Smooth muscle cell (in vitro differentiated cells): Measurements from ENCODE around the gene JPT1. TPM values are rescaled to one million over a fixed set of nuclear protein-coding genes. Genes with fewer than 3 reads are reported as not detected.

Experiments used
- DNase-seq: peaks from one replicate; lab custom pipeline; 2025; ENCODE audit not compliant: unreplicated experiment; lab: John Stamatoyannopoulos, UW
- H2AFZ ChIP-seq: fragments of 200-600 bp; sonication (generic); 2 replicates; pipeline ENCODE4 v1.6.0; 2016; ENCODE audit warnings: antibody characterized with exemption, low read depth, mild to moderate bottlenecking
- H3F3A ChIP-seq: fragments of 200-600 bp; sonication (generic); 2 replicates; pipeline ENCODE4 v1.6.0; 2017; ENCODE audit warnings: antibody characterized with exemption, low read depth
- H3K27ac ChIP-seq: fragments of 200-600 bp; sonication (generic); 2 replicates; pipeline ENCODE4 v1.5.1; 2016; ENCODE audit warnings: low read depth, mild to moderate bottlenecking
- H3K27me3 ChIP-seq: fragments of 200-600 bp; sonication (generic); 2 replicates; pipeline ENCODE4 v1.6.1; 2016; ENCODE audit warnings: low read depth, mild to moderate bottlenecking
- H3K36me3 ChIP-seq: fragments of 200-600 bp; sonication (generic); 2 replicates; pipeline ENCODE4 v1.5.1; 2016; ENCODE audit warnings: low read depth
- H3K4me1 ChIP-seq: fragments of 200-600 bp; sonication (generic); 2 replicates; pipeline ENCODE4 v1.5.1; 2016; ENCODE audit warnings: low read depth
- H3K4me2 ChIP-seq: fragments of 200-600 bp; sonication (generic); 2 replicates; pipeline ENCODE4 v1.6.0; 2016; ENCODE audit warnings: mild to moderate bottlenecking
- H3K4me3 ChIP-seq: fragments of 200-600 bp; sonication (generic); 2 replicates; pipeline ENCODE4 v1.5.1; 2016; ENCODE audit warnings: mild to moderate bottlenecking
- H3K79me2 ChIP-seq: fragments of 200-600 bp; sonication (generic); 2 replicates; pipeline ENCODE4 v1.6.0; 2016; ENCODE audit warnings: low read depth, mild to moderate bottlenecking
- H3K9ac ChIP-seq: fragments of 200-600 bp; sonication (generic); 2 replicates; pipeline ENCODE4 v1.6.0; 2016; ENCODE audit warnings: low read depth
- H3K9me3 ChIP-seq: fragments of 200-600 bp; sonication (generic); replicated peaks from 2 replicates; pipeline ENCODE4 v1.5.1; 2016; ENCODE audit warnings: low read depth
- H4K20me1 ChIP-seq: fragments of 200-600 bp; sonication (generic); 2 replicates; pipeline ENCODE4 v1.6.0; 2016; ENCODE audit warnings: low read depth
- CTCF ChIP-seq: fragments of 200-600 bp; sonication (generic); IDR thresholded peaks from 2 replicates; pipeline ENCODE4 v1.5.1; 2017; ENCODE audit warnings: borderline replicate concordance, mild to moderate bottlenecking, antibody characterized with exemption; ENCODE audit not compliant: insufficient read depth, poor library complexity, severe bottlenecking
- WGBS: methylation state at CpG from one replicate; pipeline ENCODE4 v1.1.7; 2016; ENCODE audit warnings: low lambda C conversion rate; 5-methylcytosine and 5-hydroxymethylcytosine counted together
- polyA plus RNA-seq: library from polyadenylated mRNA; unstranded; fragments of >200 nt; fragmentation: Nextera tagmentation; extraction: Ambion mirVana; gene quantifications from 2 replicates; pipeline ENCODE4 v1.2.1, GENCODE V29; 2016
- total RNA-seq: library from RNA; depleted of rRNA; stranded (reverse); fragments of >200 nt; gene quantifications from 2 replicates; pipeline ENCODE4 v1.2.3, GENCODE V29; 2014

The JPT1 gene
- total and polyA plus RNA-seq, 2 experiments from 2014 or later, result 103 to 240 TPM

DNA sequence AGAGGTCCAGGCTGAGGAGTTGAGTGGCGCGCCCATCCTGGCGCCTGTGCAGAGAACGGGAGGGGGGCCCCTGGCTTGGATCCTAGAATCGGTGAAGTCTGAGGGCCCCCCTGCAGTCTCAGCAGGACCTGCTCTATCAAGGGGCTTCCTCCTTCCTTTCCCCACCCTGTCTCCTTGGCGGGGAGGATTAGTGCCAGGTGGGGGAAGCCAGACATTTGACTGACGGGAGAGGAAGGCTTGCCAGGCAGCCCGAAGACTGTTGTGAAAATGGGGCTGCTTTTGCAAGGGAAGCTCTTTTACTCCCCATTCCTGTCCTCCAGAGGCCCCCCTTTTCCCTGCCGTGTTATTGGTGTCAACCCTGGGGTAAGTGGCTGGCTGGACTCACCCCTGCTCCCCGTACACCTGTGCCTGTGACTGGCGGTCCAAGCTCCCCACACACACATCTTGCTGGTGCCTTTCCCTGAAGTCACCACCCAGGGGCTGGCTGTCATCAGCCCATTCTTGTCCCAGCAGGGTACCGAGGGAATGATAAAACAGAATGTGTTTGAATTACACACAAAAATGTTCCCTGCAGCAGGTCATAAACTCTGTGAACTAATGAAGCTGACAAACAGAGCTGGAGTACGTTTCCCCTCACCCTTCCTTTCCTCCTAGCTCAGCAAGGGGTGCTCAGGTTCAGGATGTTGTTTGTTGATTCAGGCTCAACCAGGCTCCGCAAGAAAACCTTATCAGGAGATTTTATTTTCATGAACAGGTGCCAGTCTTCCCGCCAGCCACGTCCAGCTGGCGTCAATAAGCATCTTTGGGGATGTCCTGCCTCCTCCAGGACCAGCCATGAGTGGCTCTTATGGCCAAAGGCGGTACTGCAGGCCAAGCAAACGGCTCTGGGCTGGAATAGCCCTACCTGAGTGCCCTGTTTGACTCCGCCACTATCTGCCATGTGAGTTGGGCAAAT, 48.9 kb downstream of the JPT1 start:
- H4K20me1 ChIP-seq, result no peaks in the 10 kb centered on the region
- no peak overlapping the region for H2AFZ ChIP-seq
- H3K9me3 ChIP-seq, result no peaks in the 10 kb centered on the region
- no peaks in the 10 kb centered on the region for H3K36me3 ChIP-seq
- no peak overlapping the region for H3K4me3 ChIP-seq
- H3K79me2 ChIP-seq, result peaks cover under 1% of the 10 kb centered on the region
- no peak for DNase-seq
- H3K4me1 ChIP-seq, result peaks cover under 1% of the 10 kb centered on the region
- WGBS, result 74% methylated on average over 20 of the region's 20 CpGs
- H3F3A ChIP-seq, result no peaks in the 10 kb centered on the region
- no peaks in the 10 kb centered on the region for H3K27me3 ChIP-seq
- no peak overlapping the region for H3K27ac ChIP-seq
- TF ChIP-seq CTCF, result peak; percentile 49
- H3K4me2 ChIP-seq, result no peak overlapping the region
- H3K9ac ChIP-seq, result no peak overlapping the region

DNA sequence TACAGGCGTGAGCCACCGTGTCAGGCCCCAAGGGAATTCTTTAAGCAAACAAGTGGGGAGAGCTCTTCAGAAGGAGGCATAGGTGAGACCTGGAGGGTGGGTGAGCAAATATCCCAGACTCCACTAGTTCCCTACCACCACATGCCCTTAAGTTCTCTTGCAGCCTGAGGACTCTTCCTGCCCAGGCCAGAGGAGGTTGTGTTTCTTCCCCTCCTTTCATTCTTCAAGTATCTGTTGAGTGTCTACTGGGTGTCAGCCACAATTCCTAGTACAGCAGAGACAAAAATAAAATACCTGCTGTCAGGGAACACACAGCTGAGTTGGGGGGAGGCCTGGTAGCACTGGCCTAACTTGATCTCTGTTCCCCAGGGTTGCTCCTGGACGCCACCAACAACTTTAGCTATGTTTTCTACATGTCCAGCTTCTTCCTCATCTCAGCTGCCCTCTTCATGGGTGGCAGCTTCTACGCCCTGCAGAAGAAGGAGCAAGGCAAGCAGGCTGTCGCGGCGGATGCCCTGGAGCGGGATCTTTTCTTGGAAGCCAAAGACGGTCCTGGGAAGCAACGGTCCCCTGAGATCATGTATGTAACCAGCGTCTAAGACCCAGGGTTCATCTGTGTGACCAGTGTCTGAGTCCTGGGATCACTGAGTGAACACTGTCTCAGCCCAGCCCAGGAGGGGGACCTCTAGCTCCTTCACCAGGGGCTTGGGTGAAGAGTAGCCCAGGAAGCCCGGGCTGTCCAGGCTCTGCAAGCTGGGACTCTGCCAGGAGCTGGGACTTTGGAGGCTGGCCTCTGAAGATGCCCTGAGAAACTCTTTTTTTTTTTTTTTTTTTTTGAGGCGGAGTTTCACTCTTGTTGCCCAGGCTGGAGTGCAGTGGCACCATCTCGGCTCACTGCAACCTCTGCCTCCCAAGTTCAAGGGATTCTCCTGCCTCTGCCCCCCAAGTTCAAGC, 50.4 kb downstream of the JPT1 start:
- H3K9ac ChIP-seq, result no peak overlapping the region
- no peaks in the 10 kb centered on the region for H3K36me3 ChIP-seq
- H4K20me1 ChIP-seq, result no peaks in the 10 kb centered on the region
- TF ChIP-seq CTCF, result no peak
- no peaks in the 10 kb centered on the region for H3K27me3 ChIP-seq
- no peaks in the 10 kb centered on the region for H3K9me3 ChIP-seq
- DNase-seq, result no peak
- WGBS, result 96% methylated on average over 14 of the region's 14 CpGs
- H3K4me2 ChIP-seq, result no peak overlapping the region
- H3K27ac ChIP-seq, result no peak overlapping the region
- no peak overlapping the region for H3K4me3 ChIP-seq
- H3F3A ChIP-seq, result no peaks in the 10 kb centered on the region
- H2AFZ ChIP-seq, result no peak overlapping the region
- no peaks in the 10 kb centered on the region for H3K4me1 ChIP-seq
- H3K79me2 ChIP-seq, result no peaks in the 10 kb centered on the region

GRCh38 chr17:75102385-75102821, 51.9 kb downstream of the JPT1 start:
- H3K4me2 ChIP-seq, result no peak overlapping the region
- no peaks in the 10 kb centered on the region for H3K4me1 ChIP-seq
- H3K4me3 ChIP-seq, result no peak overlapping the region
- no peaks in the 10 kb centered on the region for H3K36me3 ChIP-seq
- H3K27me3 ChIP-seq, result no peaks in the 10 kb centered on the region
- no peaks in the 10 kb centered on the region for H3K79me2 ChIP-seq
- WGBS, result 83% methylated on average over 12 of the region's 12 CpGs
- H2AFZ ChIP-seq, result no peak overlapping the region
- H3K27ac ChIP-seq, result no peak overlapping the region
- DNase-seq, result no peak
- H3K9ac ChIP-seq, result no peak overlapping the region
- H3K9me3 ChIP-seq, result no peaks in the 10 kb centered on the region
- TF ChIP-seq CTCF, result no peak
- H4K20me1 ChIP-seq, result no peaks in the 10 kb centered on the region
- no peaks in the 10 kb centered on the region for H3F3A ChIP-seq
